ENCODE results near the gene RTN4R. TPM values are rescaled to one million over a fixed set of nuclear protein-coding genes. Genes with fewer than 3 reads are reported as not detected.

Gene RTN4R
- total and polyA plus RNA-seq, 8 donors, result 3.7 to 10.9 (median 6.8) TPM

GRCh38 chr22:20203142-20203551, 65.0 kb downstream of the RTN4R start:
- Histone ChIP-seq H3K9me3 (no peaks in the 10 kb centered on the region), H3K4me1 (peaks cover 40 to 53% of the 10 kb centered on the region in 2 donors), H3K27me3 (no peaks in the 10 kb centered on the region), H3K36me3 (no peaks in the 10 kb centered on the region), H3K27ac (peak overlapping the region; percentile 29 to 73), H3K4me3 (no peak overlapping the region)
- no peak for TF ChIP-seq CTCF (IDR thresholded peaks at IDR 0.05)
- intact Hi-C loops (cut with DNase I), result no loop called here
- ATAC-seq (peak; percentile 5), DNase-seq (no peak)

- Histone ChIP-seq H3K4me1 (peaks cover 31 to 42% of the 10 kb centered on the region in 2 donors), H3K36me3 (no peaks in the 10 kb centered on the region), H3K27ac (no peak overlapping the region), H3K4me3 (no peak overlapping the region), H3K9me3 (no peaks in the 10 kb centered on the region), H3K27me3 (no peaks in the 10 kb centered on the region)
- intact Hi-C loops (cut with DNase I), result no loop called here
- DNase-seq (no peak), ATAC-seq (no peak)
- no peak for TF ChIP-seq CTCF (IDR thresholded peaks at IDR 0.05)
These were observed 66.2 kb downstream of the RTN4R start for GRCh38 chr22:20201837-20202392.

GRCh38 chr22:20199906-20200305, 68.2 kb downstream of the RTN4R start:
- no peak for TF ChIP-seq CTCF (IDR thresholded peaks at IDR 0.05)
- no peaks in the 10 kb centered on the region for H3K9me3 ChIP-seq
- intact Hi-C loops (cut with DNase I), result no loop called here
- peaks cover 17 to 23% of the 10 kb centered on the region in 2 donors for H3K4me1 ChIP-seq
- H3K27me3 ChIP-seq, result no peaks in the 10 kb centered on the region
- no peaks in the 10 kb centered on the region for H3K36me3 ChIP-seq
- no peak for DNase-seq
- ATAC-seq, result no peak
- H3K27ac ChIP-seq, result no peak overlapping the region
- no peak overlapping the region for H3K4me3 ChIP-seq

- TF ChIP-seq CTCF (IDR thresholded peaks at IDR 0.05), result no peak
- Histone ChIP-seq H3K9me3 (no peaks in the 10 kb centered on the region), H3K4me1 (peaks cover 13 to 19% of the 10 kb centered on the region in 2 donors), H3K27ac (no peak overlapping the region), H3K36me3 (no peaks in the 10 kb centered on the region), H3K27me3 (no peaks in the 10 kb centered on the region), H3K4me3 (no peak overlapping the region)
- ATAC-seq (no peak), DNase-seq (no peak)
- intact Hi-C loops (cut with DNase I), result no loop called here
These were observed 68.7 kb downstream of the RTN4R start for GRCh38 chr22:20199413-20199842.

GRCh38 chr22:20198557-20199319, 69.4 kb downstream of the RTN4R start:
- DNase-seq, result no peak
- no peaks in the 10 kb centered on the region for H3K9me3 ChIP-seq
- no peak for ATAC-seq
- intact Hi-C loops (cut with DNase I), result no loop called here
- no peak overlapping the region for H3K4me3 ChIP-seq
- no peak for TF ChIP-seq CTCF (IDR thresholded peaks at IDR 0.05)
- H3K4me1 ChIP-seq, result peaks cover 7 to 12% of the 10 kb centered on the region in 2 donors
- no peaks in the 10 kb centered on the region for H3K27me3 ChIP-seq
- H3K27ac ChIP-seq, result no peak overlapping the region
- no peaks in the 10 kb centered on the region for H3K36me3 ChIP-seq

All from left lung (tissue), 10 donors.